ENCODE data around the gene CASZ1.

GRCh38 chr1:10765734-10766478 is 30.5 kb downstream of the CASZ1 start:
- TF ChIP-seq CTCF (IDR thresholded peaks at IDR 0.05; ENCODE audit: insufficient read depth, low read length, poor library complexity, severe bottlenecking) (no peak), EZH2phosphoT487 (conservative IDR thresholded peaks at IDR 0.05; ENCODE audit: low read length) (no peak)
